ENCODE measurements around the gene TEX36.
A peak's percentile ranks its signal among the peaks of the same experiment; 100 is the strongest.
"Not testable (repeated sequence)": the region's sequence is repeated elsewhere in the genome, so short reads cannot be mapped to it uniquely, and the experiment has no call there.

TEX36 gene, protein sequence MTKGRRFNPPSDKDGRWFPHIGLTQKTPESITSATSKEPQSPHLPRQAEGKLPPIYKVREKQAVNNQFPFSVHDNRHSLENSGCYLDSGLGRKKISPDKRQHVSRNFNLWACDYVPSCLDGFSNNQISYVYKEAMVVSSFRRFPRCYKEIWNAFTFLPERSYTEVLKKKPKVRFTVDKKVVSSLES

DNA sequence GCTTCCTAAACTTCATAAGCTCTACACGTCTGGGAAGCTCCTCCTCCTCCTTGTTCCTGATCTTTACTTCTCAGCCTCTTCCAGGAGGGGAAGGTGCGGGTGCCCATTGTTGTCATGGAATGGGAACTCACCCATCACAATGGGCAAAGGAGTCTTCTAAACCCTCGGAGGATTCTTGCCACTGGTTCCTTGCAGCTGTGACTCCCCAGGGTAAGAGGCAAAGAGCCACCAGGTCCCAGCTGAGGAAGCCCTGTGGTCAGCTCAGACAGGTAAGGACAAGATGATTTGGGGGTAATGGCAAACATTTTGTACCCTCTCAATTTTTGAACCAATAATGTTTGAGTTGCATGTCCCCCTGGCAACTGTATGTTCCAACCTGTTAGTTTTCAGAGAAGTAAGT, at the start of gene TEX36:
TSS of gene TEX36 (minus strand) at position 101 of the 400 bp plus-strand sequence. CDS start 174 bp downstream, outside the sequence.
- no peak for DNase-seq

DNA sequence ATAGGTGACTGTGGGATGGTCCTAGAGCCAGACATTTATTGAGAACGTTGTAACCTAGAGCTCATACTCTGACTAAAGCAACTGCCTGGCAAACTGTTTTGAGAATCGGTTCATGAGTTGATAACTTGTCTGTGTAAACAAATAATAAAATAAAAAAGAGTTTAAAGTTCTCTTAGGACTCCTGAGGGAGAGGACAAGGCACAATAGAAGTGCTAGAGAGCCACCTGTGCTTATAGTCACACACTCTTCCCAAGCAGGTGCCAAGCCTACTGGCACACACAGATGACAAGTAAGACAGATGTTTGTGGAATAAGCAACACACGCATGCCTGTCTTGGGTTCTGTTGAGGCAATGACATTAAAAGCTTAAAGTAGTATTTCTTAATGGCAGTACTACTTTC, 44.5 kb upstream of the TEX36 start:
- DNase-seq, result no peak

DNA sequence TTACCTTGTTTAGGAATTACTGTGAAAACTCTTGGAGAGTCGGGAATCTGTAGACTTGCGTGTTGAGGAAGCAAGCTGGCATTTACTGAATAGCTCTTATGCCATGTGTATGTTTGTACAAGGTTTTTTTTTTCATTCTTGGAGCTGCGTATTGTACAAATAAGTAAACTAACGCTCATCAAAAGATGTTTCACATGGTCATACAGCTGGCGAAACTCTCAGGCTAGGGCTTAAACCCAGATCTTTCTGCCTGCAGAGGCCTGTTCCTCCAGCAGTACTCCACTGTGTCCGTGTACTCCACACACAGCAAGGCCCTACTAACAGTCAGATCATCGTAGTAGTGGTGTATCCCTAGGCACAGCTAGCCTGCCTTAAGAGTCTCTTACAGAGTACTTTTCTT, 44.0 kb upstream of the TEX36 start:
- DNase-seq, result no peak

DNA sequence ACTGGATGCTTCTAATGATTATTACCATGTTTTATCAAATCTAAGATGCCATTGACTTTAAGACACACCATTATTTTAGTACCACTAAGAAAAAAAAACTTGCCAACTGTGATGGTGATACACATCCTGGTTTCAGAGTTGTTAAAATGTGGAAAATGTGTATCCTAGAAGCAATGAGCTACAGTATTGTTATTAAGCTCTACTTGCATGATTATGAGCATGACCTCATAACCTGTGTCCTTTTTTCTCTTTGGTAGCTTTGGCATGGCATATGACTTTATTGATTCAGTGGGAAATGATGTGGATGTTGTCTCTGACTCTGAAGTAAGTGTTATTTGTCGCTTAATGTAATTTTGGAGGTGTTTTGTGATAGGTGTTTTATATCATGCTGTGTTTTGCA, 39.8 kb upstream of the TEX36 start:
- DNase-seq, result no peak

DNA sequence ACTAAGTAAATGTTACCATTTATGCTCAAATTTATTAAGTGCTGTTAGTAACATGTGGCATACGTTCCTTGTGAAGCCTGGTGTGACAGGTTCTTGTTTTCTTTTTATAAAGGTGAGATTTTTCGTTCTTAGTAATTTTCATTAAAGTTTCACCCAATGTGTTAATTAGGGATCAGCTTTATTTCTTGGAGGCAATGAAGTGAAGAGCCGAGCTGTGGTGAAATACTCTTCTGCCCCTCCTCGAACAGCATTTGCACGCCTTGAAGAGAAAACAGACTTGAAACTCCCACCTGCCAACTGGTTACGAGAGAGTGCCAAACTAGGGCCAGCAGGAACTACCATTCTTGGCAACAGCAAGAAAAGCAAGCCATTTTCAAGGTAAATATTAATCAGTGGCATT, 38.1 kb upstream of the TEX36 start:
- no peak for DNase-seq

DNA sequence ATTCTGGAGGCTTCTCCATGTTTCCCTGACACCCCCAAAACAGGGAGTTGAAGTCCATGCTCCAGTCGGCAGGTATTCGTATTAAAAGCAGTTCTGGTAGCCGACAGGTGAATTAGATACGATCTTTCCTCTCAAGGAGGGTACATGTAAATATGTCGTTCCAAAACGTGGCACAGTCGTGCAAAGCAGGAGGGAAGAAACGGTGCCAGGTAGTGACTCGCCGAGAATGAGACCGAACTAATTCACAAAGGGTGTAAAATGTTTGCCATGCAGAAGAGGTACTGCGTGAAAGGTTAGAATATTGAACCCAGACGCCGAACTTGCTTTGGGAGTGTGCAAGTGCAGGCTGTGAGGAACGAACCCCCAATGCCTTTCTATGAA, 37.0 kb upstream of the TEX36 start:
- DNase-seq, result no peak

DNA sequence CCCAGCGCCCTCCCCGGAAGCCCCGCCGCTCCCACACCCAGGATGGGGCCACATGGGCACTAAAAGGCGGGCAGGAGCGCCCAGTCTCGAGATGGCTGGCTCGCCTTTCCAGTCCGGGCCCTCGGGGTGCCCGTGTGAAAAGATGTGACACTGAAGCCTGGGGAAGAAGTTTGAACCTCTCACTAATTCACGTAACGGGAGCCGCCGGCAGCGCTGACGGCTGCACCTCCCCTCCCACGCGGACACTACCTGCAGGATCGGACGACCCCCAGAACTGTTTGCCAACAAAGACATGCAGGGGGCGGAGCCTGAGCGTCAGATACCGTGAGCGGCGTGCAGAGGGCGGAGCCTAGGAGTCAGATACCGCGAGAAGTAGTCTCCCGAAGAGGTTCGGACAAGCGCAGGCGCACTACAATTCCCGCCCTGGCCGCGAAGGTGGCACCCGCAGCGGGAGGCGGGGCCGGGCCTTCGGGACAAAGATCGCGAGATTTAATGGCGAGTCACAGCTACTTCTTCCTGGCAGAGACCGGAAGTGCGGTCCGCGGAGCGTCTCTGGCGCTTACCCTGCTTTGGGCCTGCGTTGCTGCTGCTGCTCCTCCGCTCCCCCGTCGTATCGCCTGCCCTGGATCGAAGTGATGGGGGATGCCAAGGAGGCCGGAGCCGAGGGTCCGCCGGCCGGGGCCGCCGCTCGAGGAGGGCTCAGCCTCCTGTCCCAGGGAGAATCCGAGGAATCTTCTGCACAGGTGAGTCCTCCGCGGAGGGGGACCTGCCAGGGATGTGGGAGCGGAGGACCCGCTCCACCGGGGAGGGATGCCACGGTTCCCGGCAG, 36.4 kb upstream of the TEX36 start, which contains the start of gene EDRF1:
TSS of gene EDRF1 (plus strand) at position 537 of the 829 bp plus-strand sequence. CDS start at position 636, 99 bp downstream.
- DNase-seq, result peak; percentile 99

DNA sequence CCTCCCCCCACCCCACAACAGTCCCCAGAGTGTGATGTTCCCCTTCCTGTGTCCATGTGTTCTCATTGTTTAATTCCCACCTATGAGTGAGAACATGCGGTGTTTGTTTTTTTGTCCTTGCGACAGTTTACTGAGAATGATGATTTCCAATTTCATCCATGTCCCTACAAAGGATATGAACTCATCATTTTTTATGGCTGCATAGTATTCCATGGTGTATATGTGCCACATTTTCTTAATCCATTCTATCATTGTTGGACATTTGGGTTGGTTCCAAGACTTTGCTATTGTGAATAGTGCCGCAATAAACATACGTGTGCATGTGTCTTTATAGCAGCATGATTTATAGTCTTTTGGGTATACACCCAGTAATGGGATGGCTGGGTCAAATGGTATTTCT, 31.8 kb upstream of the TEX36 start:
- DNase-seq, result not testable (repeated sequence)

DNA sequence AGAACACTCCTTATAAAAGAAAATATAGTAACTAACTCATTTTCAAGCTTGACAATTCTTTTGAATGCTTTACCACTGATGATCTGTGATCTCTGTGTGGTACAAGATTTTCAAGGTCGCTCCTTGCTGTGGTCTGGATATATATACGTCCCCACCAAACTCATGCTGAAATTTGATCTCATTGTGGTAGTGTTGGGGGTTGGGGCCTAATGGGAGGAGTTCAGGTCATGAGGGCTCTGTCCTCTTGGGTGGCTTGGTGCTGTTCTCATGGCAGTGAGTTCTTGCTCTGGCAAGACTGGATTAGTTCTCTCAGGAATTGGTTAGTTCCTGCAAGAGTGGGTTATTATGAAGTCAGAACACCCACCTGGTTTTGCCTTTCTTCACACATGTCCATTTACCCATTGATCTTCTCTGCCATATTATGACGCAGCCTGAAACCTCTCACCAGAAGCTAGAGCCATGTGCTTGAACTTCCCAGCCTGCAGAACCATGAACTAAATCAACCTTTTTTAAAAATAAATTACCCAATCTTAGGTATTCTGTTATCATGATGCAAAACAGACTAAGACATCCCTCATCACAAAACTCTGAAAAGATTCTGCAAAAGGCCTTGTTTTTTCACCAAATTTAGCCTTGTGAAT, 28.3 kb upstream of the TEX36 start:
- no peak for DNase-seq

DNA sequence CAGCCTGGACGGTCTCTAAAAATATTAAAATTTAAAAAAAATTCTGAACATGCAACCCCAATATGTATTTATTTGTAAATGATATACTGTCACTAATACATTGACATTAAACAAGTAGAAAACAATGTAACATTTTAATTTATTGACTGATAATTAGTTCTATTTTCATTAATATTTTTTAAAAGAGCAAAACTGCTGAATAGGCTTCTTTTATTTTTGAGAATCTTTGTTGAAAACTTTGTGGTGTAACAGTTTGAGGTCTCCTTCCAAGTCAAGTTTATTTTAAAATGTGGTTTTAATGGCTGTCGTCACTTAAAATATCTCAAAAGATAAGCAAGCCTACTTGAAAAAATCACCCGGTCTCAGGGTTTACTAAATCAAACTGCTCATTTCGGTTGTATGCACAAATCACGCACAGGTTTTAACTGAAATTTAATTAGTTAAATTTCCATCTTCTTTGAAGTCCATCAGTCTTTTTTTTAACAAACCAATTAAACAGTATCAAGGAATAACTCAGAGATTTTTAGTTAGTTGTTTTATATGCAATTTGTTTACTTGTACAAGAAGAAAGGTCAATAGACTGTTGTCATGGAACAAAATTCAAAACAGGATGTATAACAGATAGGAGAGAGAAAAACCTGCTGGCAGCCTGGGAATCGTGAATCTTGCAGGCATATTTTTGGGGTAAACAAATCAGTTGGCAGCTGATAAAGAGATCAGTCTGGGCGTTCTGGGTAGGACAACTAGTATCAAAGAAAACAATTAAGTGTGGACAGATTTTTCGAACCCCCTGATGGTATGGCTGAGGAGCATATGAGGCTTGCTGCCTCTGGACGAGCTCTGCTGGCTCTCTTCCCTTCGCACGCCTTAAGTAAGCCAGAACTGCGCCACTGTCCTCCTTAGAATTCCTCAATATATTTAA, 26.9 kb upstream of the TEX36 start:
- no peak for DNase-seq

DNA sequence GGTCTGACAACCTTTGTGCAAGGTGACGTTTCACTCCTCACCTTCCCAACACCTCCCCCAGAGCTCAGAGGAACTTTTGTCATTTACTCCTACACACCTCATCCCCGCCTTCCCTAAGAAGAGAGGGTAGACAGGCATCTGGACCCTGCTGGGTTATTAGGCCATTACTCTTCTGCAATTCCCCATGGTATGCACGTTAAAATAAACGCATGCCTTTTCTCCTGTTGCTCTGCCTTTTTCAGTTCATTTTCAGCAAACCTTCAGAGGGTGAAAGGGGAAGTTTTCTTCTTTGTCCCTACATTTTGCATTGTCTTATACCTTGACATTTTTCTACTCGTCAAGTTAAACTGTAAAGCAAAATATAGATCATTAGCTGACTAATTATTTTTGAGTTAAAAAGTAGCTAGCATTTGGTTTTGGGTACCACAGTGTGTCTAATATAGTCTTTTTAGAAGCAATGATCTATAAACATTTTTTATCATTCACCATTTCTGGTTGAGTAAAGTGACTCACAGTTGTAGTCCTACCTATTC, 26.1 kb upstream of the TEX36 start:
- DNase-seq, result no peak

DNA sequence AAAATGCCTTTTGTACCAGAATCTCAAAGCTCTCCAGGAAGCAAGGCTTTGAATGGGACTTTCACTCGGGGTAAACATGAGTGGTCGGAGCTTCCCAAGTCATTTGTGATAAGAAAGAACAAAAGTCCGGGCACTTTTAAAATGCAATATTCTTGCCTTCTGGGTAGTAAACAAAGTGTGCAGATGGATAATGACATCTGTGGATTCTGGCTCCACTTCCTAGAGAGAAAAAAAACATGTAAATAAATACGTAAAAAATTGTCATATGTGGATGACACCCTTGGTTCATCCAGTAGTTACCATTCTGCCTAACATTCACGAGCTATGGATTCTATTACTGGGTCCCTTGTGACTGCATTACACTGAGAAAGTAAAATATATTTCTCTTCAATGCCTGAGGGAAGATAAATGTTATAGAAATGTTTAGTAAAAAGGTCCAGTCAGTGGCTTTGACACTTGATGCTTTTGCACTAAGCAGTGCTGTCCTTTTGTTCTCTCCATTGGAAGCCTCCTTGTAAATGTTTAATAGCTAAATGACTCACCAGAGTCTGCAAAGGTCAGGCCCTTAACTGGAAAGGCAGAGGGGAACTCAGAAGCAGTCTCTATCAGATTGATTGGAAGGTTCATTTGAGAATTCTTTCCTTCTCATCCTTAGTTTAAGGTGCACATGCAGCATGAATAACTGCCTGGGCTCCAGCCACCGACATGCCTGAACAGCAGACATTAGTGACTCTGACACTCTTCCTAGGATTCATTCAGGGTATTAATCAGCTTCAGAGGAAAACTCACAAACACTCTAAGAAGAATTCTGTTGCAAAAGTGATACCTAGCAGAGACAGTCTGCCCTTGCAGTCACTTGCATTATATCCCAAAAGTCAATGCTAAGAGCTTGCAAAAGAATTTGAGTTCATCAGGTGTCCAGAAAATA, 24.8 kb upstream of the TEX36 start:
- DNase-seq, result no peak

DNA sequence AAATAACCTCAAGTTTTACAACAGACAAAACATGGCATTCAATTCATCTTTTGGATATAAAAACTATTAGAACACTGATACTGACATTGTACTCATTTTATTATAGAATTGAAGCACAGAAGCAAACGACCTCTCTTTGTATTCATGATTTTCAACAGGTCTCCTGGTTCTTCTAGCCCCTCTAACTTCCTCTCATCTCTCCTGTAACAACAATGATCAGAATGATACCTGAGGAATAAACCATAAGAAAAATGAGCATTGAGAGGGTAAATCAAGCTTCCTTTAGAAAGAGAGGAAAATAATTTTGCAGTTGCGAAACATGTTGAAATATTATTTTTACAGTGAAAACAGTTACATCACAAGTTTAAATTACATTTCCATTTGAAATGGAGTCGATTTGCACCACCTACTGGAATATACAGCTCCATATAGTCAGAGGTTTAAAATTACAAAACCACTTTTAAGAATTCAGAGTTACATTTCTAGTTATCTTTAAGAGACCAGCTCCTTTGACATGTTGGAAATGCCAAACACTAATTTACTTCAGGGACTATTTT, 17.5 kb upstream of the TEX36 start:
- no peak for DNase-seq

DNA sequence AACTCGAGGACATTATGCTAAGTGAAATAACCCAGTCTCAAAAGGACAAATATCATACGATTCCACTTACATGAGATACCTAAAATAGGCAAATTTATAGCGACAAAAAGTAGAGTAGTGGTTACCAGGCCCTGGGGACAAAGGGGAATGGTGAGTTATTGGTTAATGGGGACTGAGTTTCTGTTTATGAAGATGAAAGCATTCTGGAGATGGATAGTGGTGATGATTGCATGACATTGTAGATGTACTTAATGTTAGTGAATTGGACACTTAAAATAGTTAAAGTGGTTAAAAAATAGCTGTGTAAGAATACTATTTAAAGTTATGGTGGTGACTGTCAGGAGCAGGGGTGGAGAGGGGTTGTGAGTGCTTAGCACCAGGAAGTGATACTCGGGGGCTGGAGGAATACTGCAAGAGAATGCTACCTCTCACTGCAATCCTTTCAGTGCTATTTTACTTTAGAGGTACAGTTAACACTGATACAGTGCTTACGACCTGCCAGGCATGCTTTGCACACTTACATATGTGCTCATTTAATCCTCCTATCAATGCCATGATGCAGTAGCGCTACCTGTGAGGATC, 16.7 kb upstream of the TEX36 start:
- DNase-seq, result no peak

DNA sequence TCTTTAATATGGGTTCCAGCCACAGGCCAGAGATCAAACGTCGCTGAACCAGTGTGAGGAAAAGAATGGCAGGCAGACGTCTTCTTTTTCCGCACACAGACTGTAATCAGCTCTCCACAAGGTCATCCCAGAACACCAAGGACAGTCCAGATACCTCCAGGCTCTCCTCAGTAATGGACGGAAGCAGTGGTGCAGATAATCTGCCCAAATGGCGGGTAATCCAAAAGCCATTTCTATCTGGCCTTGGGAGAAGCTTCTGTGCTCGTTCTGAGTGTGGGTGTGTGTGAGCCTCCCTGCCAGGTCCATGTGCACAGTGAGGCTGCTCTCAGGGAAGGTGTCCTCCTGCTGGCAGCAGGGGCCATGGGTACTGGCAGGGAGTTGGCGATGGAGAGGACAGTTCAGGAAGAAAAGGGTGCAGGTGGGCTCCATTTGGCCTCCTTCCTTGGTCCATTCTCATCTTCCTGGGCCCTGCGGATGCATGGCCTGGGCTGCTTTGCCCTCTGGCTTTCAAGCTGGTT, 15.6 kb upstream of the TEX36 start:
- no peak for DNase-seq

DNA sequence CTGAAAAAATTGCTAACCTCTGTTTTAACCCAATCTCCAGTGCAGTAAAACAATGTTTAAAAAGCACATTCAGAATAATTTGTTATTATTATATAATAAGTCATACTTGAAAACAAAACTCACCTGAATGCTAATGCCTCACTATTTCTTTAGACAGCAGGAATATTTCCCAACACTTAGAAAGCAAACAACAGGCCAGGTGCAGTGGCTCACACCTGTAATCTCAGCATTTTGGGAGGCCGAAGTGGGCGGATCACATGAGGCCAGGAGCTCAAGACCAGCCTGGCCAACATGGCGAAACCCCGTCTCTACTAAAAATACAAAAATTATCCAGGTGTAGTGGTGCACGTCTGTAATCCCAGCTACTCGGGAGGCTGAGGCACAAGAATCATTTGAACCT, 13.9 kb upstream of the TEX36 start:
- not testable (repeated sequence) for DNase-seq

DNA sequence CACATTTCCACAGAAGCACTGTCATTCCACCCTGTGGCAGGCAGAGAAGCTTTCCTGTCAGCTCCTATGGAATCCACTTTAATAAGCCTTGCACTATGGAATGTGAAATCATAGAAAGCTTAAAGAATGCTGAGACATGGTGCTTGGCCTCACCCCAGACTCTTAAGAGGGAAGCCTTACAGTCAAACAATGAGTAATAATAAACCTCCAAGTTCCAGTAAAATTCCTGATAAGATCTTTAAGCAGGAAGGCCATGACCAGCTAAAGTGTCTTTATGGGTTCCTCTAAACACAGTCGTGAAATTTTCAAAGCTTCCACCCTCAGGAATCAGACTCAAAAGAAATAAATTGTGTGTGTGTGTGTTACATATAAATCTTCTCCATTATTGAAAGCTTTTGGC, 11.9 kb upstream of the TEX36 start:
- DNase-seq, result no peak

DNA sequence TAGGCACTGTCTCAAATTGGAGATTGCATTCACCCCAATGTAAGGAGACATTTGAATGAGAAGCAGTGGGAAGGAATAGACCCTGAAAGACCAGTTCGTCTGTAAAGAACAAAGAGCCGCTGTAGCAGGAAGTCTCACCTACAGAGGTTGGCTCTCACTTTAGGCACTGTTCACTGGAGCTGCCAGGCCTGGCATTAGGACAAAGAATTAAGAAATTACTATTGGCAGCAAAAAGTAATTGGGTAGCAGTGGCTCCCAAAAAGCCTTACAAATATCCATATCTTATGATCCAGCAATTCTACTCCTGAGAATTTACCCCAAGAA, 10.5 kb upstream of the TEX36 start:
- DNase-seq, result no peak

DNA sequence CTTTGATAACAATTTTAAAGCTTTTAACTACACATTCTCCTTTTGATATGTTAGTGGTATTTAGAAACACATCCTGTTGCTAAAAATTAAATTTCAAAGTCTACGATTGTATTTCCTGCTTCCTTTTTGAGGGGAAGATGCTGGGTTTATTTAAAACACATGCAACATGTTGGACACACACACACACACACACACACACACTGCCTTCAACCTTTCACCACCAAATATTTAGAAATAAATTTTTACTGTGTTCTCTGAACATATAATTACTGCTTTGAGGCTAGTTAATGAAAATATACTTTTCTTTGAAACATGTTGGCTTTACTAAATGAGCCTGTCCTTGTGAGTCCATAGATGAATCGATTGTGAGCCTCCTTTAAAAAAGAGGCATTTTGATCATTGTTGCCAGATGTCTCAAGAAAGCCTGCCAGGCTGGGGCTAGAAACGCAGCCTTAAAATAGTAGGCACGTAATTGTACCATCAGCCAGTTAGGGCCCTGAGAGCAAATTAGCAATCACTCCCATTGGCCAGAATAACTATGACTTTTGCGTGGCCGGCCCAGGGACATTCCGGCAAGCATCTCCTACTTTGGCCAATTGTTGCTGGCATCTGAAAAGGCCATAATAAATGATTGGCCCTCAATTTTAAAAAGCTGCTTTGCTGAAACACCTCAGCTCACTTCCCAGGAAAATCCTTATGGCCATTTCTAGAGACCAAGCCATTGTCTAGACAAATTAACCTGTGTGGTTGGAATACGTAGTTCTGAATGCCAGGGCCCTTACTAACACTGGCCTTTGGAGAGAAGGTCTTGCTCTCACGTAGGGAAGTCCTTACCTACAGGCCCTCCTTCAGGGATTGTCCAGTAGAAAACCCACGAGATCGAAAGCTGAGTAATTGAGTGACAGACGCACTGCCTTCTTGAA, 9.9 kb upstream of the TEX36 start:
- no peak for DNase-seq

DNA sequence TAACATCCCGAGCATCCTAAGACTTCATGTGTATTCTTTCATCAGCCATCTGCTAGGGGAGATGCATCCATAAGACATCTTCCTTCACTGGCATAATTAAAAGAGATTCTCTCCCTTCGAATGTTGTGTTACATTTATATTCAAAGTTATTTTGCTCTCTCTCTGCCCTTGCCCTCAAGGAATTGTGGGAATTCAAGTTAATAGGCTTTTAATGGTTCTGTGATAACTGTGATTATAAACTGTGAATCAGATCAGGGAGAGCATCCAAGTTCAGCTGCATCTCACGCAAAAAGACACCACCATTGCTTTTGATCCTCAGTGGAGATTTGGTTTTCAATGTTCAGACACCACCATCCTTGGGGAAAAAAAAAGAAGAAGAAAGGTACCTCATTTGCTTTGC, 9.2 kb upstream of the TEX36 start:
- DNase-seq, result no peak
